Panc1 (cell line): ENCODE results near the gene BHLHE23. TPM values are rescaled to one million over a fixed set of nuclear protein-coding genes. Genes with fewer than 3 reads are reported as not detected.

ENCODE experiments used
- ATAC-seq: fragments of 200-7000 bp; cut with Tn5 transposase; 2 replicates; pipeline ENCODE4 v1.9.1; 2020; ENCODE audit warnings: mild to moderate bottlenecking, moderate library complexity
- BruUV-seq: library from RNA; stranded (reverse); fragments of 400-500 nt; replicated peaks from 2 replicates; lab custom pipeline; 2021; lab: Mats Ljungman, UMichigan
- CTCF ChIA-PET: fragments of 300-600 bp; sonication (Branson Sonifier 250); formaldehyde crosslinking; loops from one replicate; lab custom pipeline; 2022; ENCODE audit warnings: antibody characterized with exemption; lab: Charles Lee
- POLR2A ChIA-PET: fragments of 300-600 bp; sonication (Branson Sonifier 250); formaldehyde crosslinking; loops from one replicate; lab custom pipeline; 2022; ENCODE audit warnings: antibody characterized with exemption; lab: Charles Lee
- DNase-seq: peaks from one replicate; pipeline ENCODE4 v3.0.0-alpha.2; 2010; ENCODE audit warnings: low read depth, low spot score
- H3K27ac ChIP-seq: 2 replicates; pipeline ENCODE4 v1.5.1; 2011; ENCODE audit warnings: mild to moderate bottlenecking, low read length, inconsistent platforms
- H3K27me3 ChIP-seq: fragments of 200-500 bp; sonication (Bioruptor generic); 2 replicates; pipeline ENCODE4 v1.6.0; 2014; ENCODE audit warnings: low read length, inconsistent platforms; ENCODE audit not compliant: control insufficient read depth, insufficient read depth
- H3K36me3 ChIP-seq: fragments of 200-500 bp; sonication (Bioruptor generic); 2 replicates; pipeline ENCODE4 v1.5.1; 2014; ENCODE audit warnings: inconsistent platforms, mild to moderate bottlenecking, low read length, moderate library complexity; ENCODE audit not compliant: control insufficient read depth, insufficient read depth
- H3K4me1 ChIP-seq: 2 replicates; pipeline ENCODE4 v1.5.1; 2011; ENCODE audit warnings: inconsistent platforms, mild to moderate bottlenecking, low read length, moderate library complexity; ENCODE audit not compliant: control insufficient read depth, insufficient read depth
- H3K4me3 ChIP-seq, 2 experiments: 2 replicates each; pipeline ENCODE4 v1.5.1; 2011 to 2012; ENCODE audit warnings: low read depth in 2 of 2, low read length in 2 of 2, mild to moderate bottlenecking in 2 of 2, inconsistent platforms in 1 of 2, moderate library complexity in 1 of 2
- H3K9me3 ChIP-seq: fragments of 200-500 bp; sonication (Bioruptor generic); 2 replicates; pipeline ENCODE4 v1.5.1; 2014; ENCODE audit warnings: low read depth, mild to moderate bottlenecking, inconsistent platforms, low read length, moderate library complexity; ENCODE audit not compliant: control insufficient read depth, insufficient read depth
- CTCF ChIP-seq: fragments of 450-650 bp; IDR thresholded peaks from 2 replicates; pipeline ENCODE4 v1.5.1; 2017; ENCODE audit warnings: mild to moderate bottlenecking
- POLR2AphosphoS5 ChIP-seq: IDR thresholded peaks from 2 replicates; pipeline ENCODE4 v1.6.1; 2012; ENCODE audit warnings: mild to moderate bottlenecking, low read depth, low read length, moderate library complexity
- REST ChIP-seq, 2 experiments: IDR thresholded peaks; 2 replicates each; pipeline ENCODE4 v1.6.1; 2011 to 2012; ENCODE audit warnings: low read depth in 2 of 2, control low read depth in 1 of 2, low read length in 1 of 2, mild to moderate bottlenecking in 1 of 2, moderate library complexity in 1 of 2; ENCODE audit not compliant: insufficient read depth in 1 of 2
- SIN3A ChIP-seq: IDR thresholded peaks from 2 replicates; pipeline ENCODE4 v1.6.1; 2012; ENCODE audit warnings: low read depth, mild to moderate bottlenecking, low read length, moderate library complexity, borderline replicate concordance; ENCODE audit not compliant: insufficient read depth
- TCF7L2 ChIP-seq: IDR thresholded peaks from 2 replicates; pipeline ENCODE4 v1.6.1; 2011; ENCODE audit warnings: mild to moderate bottlenecking, low read depth, low read length, inconsistent platforms
- in situ Hi-C: cut with HindIII; loops from 2 replicates; pipeline ENCODE4 v1.10.0; 2016; ENCODE audit warnings: low sequenced_read_pairs, low pct_unique_long_range_greater_than_20kb
- intact Hi-C: fragments of 100-400 bp; cut with micrococcal nuclease; formaldehyde crosslinking; loops from one replicate; pipeline ENCODE4 v1.10.0; 2022; ENCODE audit not compliant: unreplicated experiment
- total RNA-seq: library from RNA; stranded (reverse); gene quantifications from one replicate; pipeline ENCODE4 v1.2.1, GENCODE V29; 2021; ENCODE audit not compliant: unreplicated experiment

BHLHE23 gene
- total RNA-seq, 1 experiment from 2014 or later = not detected

- TF ChIP-seq POLR2AphosphoS5 (no peak), REST (IDR thresholded peaks at IDR 0.05; ENCODE audit: insufficient read depth in 1 of 2, low read depth in 2 of 2, low read length in 1 of 2) (no peak), CTCF (no peak), SIN3A (no peak), TCF7L2 (no peak)
- no peak overlapping the region for H3K4me3 ChIP-seq
- intact Hi-C loops (no loop called here), in situ Hi-C loops (no loop called here)
- H3K9me3 ChIP-seq = no peaks in the 10 kb centered on the region
- POLR2A ChIA-PET = no interaction called here
- BruUV-seq = no TSS peak
- H3K27me3 ChIP-seq = no peaks in the 10 kb centered on the region
- CTCF ChIA-PET = no interaction called here
- peaks cover 3% of the 10 kb centered on the region; the same call in 1 of the 2 replicates for H3K4me1 ChIP-seq
- no peak overlapping the region for H3K27ac ChIP-seq
- H3K36me3 ChIP-seq = no peaks in the 10 kb centered on the region
- ATAC-seq = no peak
- DNase-seq = no peak
Observed at GRCh38 chr20:62991196-62991807, 15.5 kb downstream of the BHLHE23 start.

- no peak overlapping the region for H3K27ac ChIP-seq
- ChIA-PET CTCF (no interaction called here), POLR2A (no interaction called here)
- no peaks in the 10 kb centered on the region for H3K36me3 ChIP-seq
- no peaks in the 10 kb centered on the region for H3K27me3 ChIP-seq
- peaks cover 3% of the 10 kb centered on the region; the same call in 1 of the 2 replicates for H3K4me1 ChIP-seq
- no peaks in the 10 kb centered on the region for H3K9me3 ChIP-seq
- BruUV-seq = no TSS peak
- TF ChIP-seq REST (IDR thresholded peaks at IDR 0.05; ENCODE audit: insufficient read depth in 1 of 2, low read depth in 2 of 2, low read length in 1 of 2) = no peak
- no peak for TF ChIP-seq POLR2AphosphoS5
- TF ChIP-seq SIN3A = no peak
- TF ChIP-seq CTCF = no peak
- TF ChIP-seq TCF7L2 = no peak
- no peak overlapping the region for H3K4me3 ChIP-seq
- intact Hi-C loops (no loop called here), in situ Hi-C loops (no loop called here)
- no peak for DNase-seq
- ATAC-seq = no peak
Observed at GRCh38 chr20:62990306-62990825, 16.4 kb downstream of the BHLHE23 start.
